H1 (cell line): Measurements from ENCODE around the gene STX18. TPM values are rescaled to one million over a fixed set of nuclear protein-coding genes. Genes with fewer than 3 reads are reported as not detected.

Experiments used
- CTCF ChIA-PET: fragments of 300-600 bp; sonication (Branson Sonifier 250); formaldehyde crosslinking; loops from one replicate; lab custom pipeline; 2021; ENCODE audit not compliant: partially characterized antibody; lab: Charles Lee
- POLR2A ChIA-PET: fragments of 300-600 bp; sonication (Branson Sonifier 250); formaldehyde crosslinking; loops from one replicate; lab custom pipeline; 2021; ENCODE audit warnings: inconsistent platforms; ENCODE audit not compliant: partially characterized antibody; lab: Charles Lee
- DNase-seq, 2 experiments: peaks; one replicate each; pipeline versions ENCODE4 v3.0.0 to v3.0.0-alpha.2; 2010 to 2022; ENCODE audit warnings: low spot score in 2 of 2, low read depth in 1 of 2, mixed read lengths in 1 of 2
- FAIRE-seq: peaks from 2 replicates; lab custom pipeline; 2011; peaks lifted over from hg19 to GRCh38; lab: Jason Lieb, UNC
- H2AFZ ChIP-seq: 2 replicates; pipeline ENCODE4 v1.8.1; 2012; ENCODE audit warnings: low read length, inconsistent platforms
- H2AK5ac ChIP-seq: 2 replicates; pipeline ENCODE4 v1.6.1; 2013; ENCODE audit warnings: low read depth, low read length
- H2BK120ac ChIP-seq: replicated peaks from 2 replicates; pipeline ENCODE3; 2013; ENCODE audit warnings: low read depth, low read length, inconsistent platforms
- H2BK12ac ChIP-seq: 2 replicates; pipeline ENCODE4 v1.6.1; 2013; ENCODE audit warnings: low read depth, low read length
- H2BK15ac ChIP-seq: 2 replicates; pipeline ENCODE4 v1.6.1; 2013; ENCODE audit warnings: low read length
- H2BK20ac ChIP-seq: 2 replicates; pipeline ENCODE4 v1.6.1; 2013; ENCODE audit warnings: low read length
- H2BK5ac ChIP-seq: 2 replicates; pipeline ENCODE4 v1.6.1; 2013; ENCODE audit warnings: low read depth, low read length
- H3K14ac ChIP-seq: 2 replicates; pipeline ENCODE4 v1.6.1; 2013; ENCODE audit warnings: inconsistent platforms; ENCODE audit not compliant: insufficient read length
- H3K18ac ChIP-seq: 2 replicates; pipeline ENCODE4 v1.6.1; 2013; ENCODE audit warnings: low read length; ENCODE audit errors: extremely low read depth
- H3K23ac ChIP-seq: 2 replicates; pipeline ENCODE4 v1.6.1; 2013; ENCODE audit warnings: inconsistent platforms; ENCODE audit not compliant: insufficient read length
- H3K23me2 ChIP-seq: 2 replicates; pipeline ENCODE4 v1.6.1; 2013; ENCODE audit warnings: low read depth, low read length
- H3K27ac ChIP-seq: 2 replicates; pipeline ENCODE4 v1.6.1; 2011; ENCODE audit warnings: low read depth, low read length, inconsistent platforms
- H3K27me3 ChIP-seq, 4 experiments: replicated peaks in 1 of 4; 1 replicate in 1 of 4; 2 replicates in 3 of 4; pipeline versions ENCODE4 v1.6.1 to v1.8.1; 2011 to 2013; ENCODE audit warnings: low read length in 3 of 4, mild to moderate bottlenecking in 3 of 4, inconsistent platforms in 2 of 4, mixed read lengths in 2 of 4, moderate library complexity in 1 of 4; ENCODE audit not compliant: control insufficient read depth in 3 of 4, insufficient read depth in 3 of 4; ENCODE audit errors: extremely low read depth in 1 of 4
- H3K36me3 ChIP-seq, 4 experiments: 2 replicates each; pipeline versions ENCODE4 v1.6.1 to v1.8.1; 2011 to 2013; ENCODE audit warnings: mild to moderate bottlenecking in 4 of 4, low read length in 3 of 4, moderate library complexity in 2 of 4, control low read depth in 1 of 4, inconsistent platforms in 1 of 4; ENCODE audit not compliant: insufficient read depth in 4 of 4, control insufficient read depth in 2 of 4
- H3K4ac ChIP-seq: replicated peaks from 2 replicates; pipeline ENCODE3; 2013; ENCODE audit warnings: low read length, low read depth, mixed read lengths, inconsistent platforms; ENCODE audit not compliant: insufficient read length
- H3K4me1 ChIP-seq, 4 experiments: replicated peaks in 1 of 4; 1 replicate in 1 of 4; 2 replicates in 3 of 4; pipeline versions ENCODE4 v1.6.1 to v1.8.1; 2011 to 2013; ENCODE audit warnings: low read length in 3 of 4, inconsistent platforms in 2 of 4, mixed read lengths in 1 of 4; ENCODE audit not compliant: insufficient read depth in 4 of 4, control insufficient read depth in 3 of 4
- H3K4me2 ChIP-seq, 2 experiments: 2 replicates each; pipeline versions ENCODE4 v1.6.1 to v1.8.1; 2011 to 2013; ENCODE audit warnings: low read depth in 2 of 2, low read length in 2 of 2, control low read depth in 1 of 2, inconsistent platforms in 1 of 2, mild to moderate bottlenecking in 1 of 2; ENCODE audit not compliant: insufficient read depth in 1 of 2
- H3K4me3 ChIP-seq, 4 experiments: fragments of 200-600, 300-600 bp in 1 of 4; sonication (generic), shearing (Covaris generic), sonication (Bioruptor Twin) in 1 of 4; 2 replicates each; pipeline versions ENCODE4 v1.5.1 to v1.8.1; 2011 to 2016; ENCODE audit warnings: low read length in 4 of 4, low read depth in 3 of 4, control low read depth in 2 of 4, inconsistent platforms in 2 of 4, mild to moderate bottlenecking in 2 of 4, mixed read lengths in 1 of 4, moderate library complexity in 1 of 4; ENCODE audit not compliant: insufficient read depth in 2 of 4; ENCODE audit errors: extremely low read depth in 1 of 4
- H3K56ac ChIP-seq: replicated peaks from 2 replicates; pipeline ENCODE3; 2013; ENCODE audit warnings: low read depth, mild to moderate bottlenecking, mixed read lengths, low read length, inconsistent platforms; ENCODE audit not compliant: insufficient read length
- H3K79me1 ChIP-seq: 2 replicates; pipeline ENCODE4 v1.6.1; 2013; ENCODE audit warnings: low read depth, low read length, control low read depth
- H3K79me2 ChIP-seq, 2 experiments: 2 replicates each; pipeline versions ENCODE4 v1.6.1 to v1.8.1; 2012 to 2013; ENCODE audit warnings: low read length in 2 of 2, mild to moderate bottlenecking in 2 of 2, inconsistent platforms in 1 of 2; ENCODE audit not compliant: insufficient read depth in 2 of 2, control insufficient read depth in 1 of 2
- H3K9ac ChIP-seq, 4 experiments: replicated peaks in 1 of 4; 1 replicate in 1 of 4; 2 replicates in 3 of 4; pipeline versions ENCODE4 v1.6.1 to v1.8.1; 2011 to 2013; ENCODE audit warnings: low read depth in 3 of 4, low read length in 3 of 4, control low read depth in 2 of 4, mild to moderate bottlenecking in 2 of 4, moderate library complexity in 2 of 4, inconsistent platforms in 1 of 4; ENCODE audit errors: extremely low read depth in 1 of 4
- H3K9me3 ChIP-seq, 2 experiments: 2 replicates each; pipeline versions ENCODE4 v1.6.1 to v1.8.1; 2012 to 2013; ENCODE audit warnings: mild to moderate bottlenecking in 2 of 2, moderate library complexity in 2 of 2, control low read depth in 1 of 2, inconsistent platforms in 1 of 2, low read depth in 1 of 2, low read length in 1 of 2, mixed read lengths in 1 of 2; ENCODE audit not compliant: insufficient read depth in 2 of 2
- H4K20me1 ChIP-seq, 2 experiments: replicated peaks in 1 of 2; 2 replicates each; pipeline versions ENCODE3 to v1.8.1; 2011 to 2013; ENCODE audit warnings: inconsistent platforms in 2 of 2, low read length in 2 of 2, mild to moderate bottlenecking in 1 of 2; ENCODE audit not compliant: insufficient read depth in 2 of 2, control insufficient read depth in 1 of 2
- H4K5ac ChIP-seq: 2 replicates; pipeline ENCODE4 v1.6.1; 2013; ENCODE audit warnings: low read length, low read depth, mixed read lengths, inconsistent platforms; ENCODE audit not compliant: insufficient read length
- H4K8ac ChIP-seq: 2 replicates; pipeline ENCODE4 v1.8.0; 2013; ENCODE audit warnings: mild to moderate bottlenecking, moderate library complexity, low read length, inconsistent platforms; ENCODE audit not compliant: insufficient read depth; ENCODE audit errors: extremely low read depth
- H4K91ac ChIP-seq: replicated peaks from 2 replicates; pipeline ENCODE3; 2013; ENCODE audit warnings: low read length, mixed read lengths, inconsistent platforms; ENCODE audit not compliant: insufficient read length
- TEAD4 ChIP-seq: IDR thresholded peaks from 2 replicates; pipeline ENCODE4 v1.6.1; 2012; ENCODE audit warnings: low read depth, low read length, inconsistent platforms, mixed read lengths
- WGBS, 2 experiments: shearing (Covaris generic) in 1 of 2; methylation state at CpG; one replicate each; pipeline versions ENCODE4 v1.1.6 to v1.1.7; 2013 to 2015; ENCODE audit warnings: low lambda C conversion rate in 2 of 2, mixed read lengths in 2 of 2, inconsistent platforms in 1 of 2, low coverage in 1 of 2, missing lambda C conversion rate in 1 of 2; ENCODE audit not compliant: insufficient replicate concordance in 2 of 2, insufficient coverage in 1 of 2, insufficient read length in 1 of 2; ENCODE audit errors: extremely low coverage in 1 of 2, missing lambda C conversion rate in 1 of 2; 5-methylcytosine and 5-hydroxymethylcytosine counted together
- polyA plus RNA-seq, 7 experiments: library from polyadenylated mRNA; depleted of rRNA in 3 of 7; stranded (reverse) in 5 of 7; unstranded in 2 of 7; fragments of >200 nt in 5 of 7; fragments of 200-250 nt in 2 of 7; gene quantifications; 1 replicate in 5 of 7; 2 replicates in 1 of 7; 4 replicates in 1 of 7; pipeline versions ENCODE4 v1.2.1 to v1.2.3, GENCODE V29; 2011 to 2013; ENCODE audit warnings: missing spikeins in 2 of 7, mixed read lengths in 2 of 7
- total RNA-seq: library from RNA; stranded (reverse); fragmentation: NEBNext Ultra II Directional; extraction: Animal tissue kit (Norgen Biotek cat#: 25700); gene quantifications from 2 replicates; pipeline ENCODE4 v1.2.1, GENCODE V29; 2021

STX18 gene
- total and polyA plus RNA-seq, 2 of the 8 experiments (the other 6 are each of a cell fraction or from before 2014, with no cell fraction given), result 14.6 to 18.3 TPM

DNA sequence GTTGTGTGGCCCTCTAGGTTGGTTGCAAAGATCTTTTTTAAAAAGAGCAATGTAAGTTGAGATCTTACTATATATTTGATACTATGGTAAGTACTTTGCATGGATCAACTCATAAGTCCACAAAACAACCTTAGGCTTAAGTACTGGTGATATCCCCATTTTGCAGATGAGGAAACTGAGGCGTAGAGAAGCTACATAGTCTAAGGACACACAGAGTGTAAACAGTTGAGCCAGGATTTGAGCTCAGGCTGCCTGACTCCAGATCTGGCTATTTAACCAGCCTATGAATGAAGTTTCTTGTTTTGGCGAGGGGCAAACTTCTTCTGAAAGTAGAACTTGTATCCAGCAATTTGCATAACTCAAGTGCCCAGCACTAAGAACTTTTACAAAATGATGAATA lies 38.6 kb upstream of the STX18 start:
- Histone ChIP-seq H2AK5ac (no peak overlapping the region), H3K4me3 (no peak overlapping the region), H4K5ac (no peak overlapping the region), H2BK5ac (no peak overlapping the region), H3K23me2 (no peaks in the 10 kb centered on the region; the same call in 1 of the 2 replicates), H3K4me1 (peaks cover 0 to 11% (median 4%) of the 10 kb centered on the region in 4 experiments; a peak in 3 of 7 replicates), H2AFZ (no peak overlapping the region), H3K79me2 (peaks cover 0 to 2% of the 10 kb centered on the region in 2 experiments; a peak in 1 of 4 replicates), H4K91ac (no peak overlapping the region)
- ChIA-PET CTCF (interaction anchor here (1.6 to 2.4 kb wide), 3 partner anchors 21 to 181 kb away, joined by 3 to 7 read pairs (median 4); no protein-coding TSS in a partner anchor), POLR2A (no interaction called here)
- 81% methylated on average over 2 of the region's 2 CpGs; no CpG with 5 or more reads in 1 of the 2 experiments for WGBS, 2 experiments
- TF ChIP-seq TEAD4, result no peak
- TF ChIP-seq, all 59 proteins: peak for 0
- H3K9me3 ChIP-seq, result no peaks in the 10 kb centered on the region
- H4K20me1 ChIP-seq, result peaks cover 7 to 11% of the 10 kb centered on the region in 2 experiments
- no peak overlapping the region for H2BK120ac ChIP-seq
- no peak overlapping the region for H2BK20ac ChIP-seq
- no peak overlapping the region for H3K56ac ChIP-seq
- H3K4me2 ChIP-seq, result no peak overlapping the region
- no peak overlapping the region for H4K8ac ChIP-seq
- H3K9ac ChIP-seq, result no peak overlapping the region
- H2BK12ac ChIP-seq, result no peak overlapping the region
- peaks cover 0 to 10% (median 6%) of the 10 kb centered on the region in 4 experiments; a peak in 6 of 7 replicates for H3K27me3 ChIP-seq
- no peak overlapping the region for H3K4ac ChIP-seq
- H3K23ac ChIP-seq, result no peak overlapping the region
- no peak for FAIRE-seq
- H3K14ac ChIP-seq, result no peak overlapping the region
- H3K18ac ChIP-seq, result no peak overlapping the region
- H3K79me1 ChIP-seq, result no peaks in the 10 kb centered on the region
- no peak overlapping the region for H3K27ac ChIP-seq
- H3K36me3 ChIP-seq, result no peaks in the 10 kb centered on the region
- no peak overlapping the region for H2BK15ac ChIP-seq
- no peak for DNase-seq
